SIG-M5 (cell line): ENCODE data around the gene DNAAF2.
"Not testable (repeated sequence)": the region's sequence is repeated elsewhere in the genome, so short reads cannot be mapped to it uniquely, and the experiment has no call there.

Experiments
- DNase-seq: peaks from one replicate; lab custom pipeline; 2025; lab: John Stamatoyannopoulos, UW

The DNAAF2 gene

DNA sequence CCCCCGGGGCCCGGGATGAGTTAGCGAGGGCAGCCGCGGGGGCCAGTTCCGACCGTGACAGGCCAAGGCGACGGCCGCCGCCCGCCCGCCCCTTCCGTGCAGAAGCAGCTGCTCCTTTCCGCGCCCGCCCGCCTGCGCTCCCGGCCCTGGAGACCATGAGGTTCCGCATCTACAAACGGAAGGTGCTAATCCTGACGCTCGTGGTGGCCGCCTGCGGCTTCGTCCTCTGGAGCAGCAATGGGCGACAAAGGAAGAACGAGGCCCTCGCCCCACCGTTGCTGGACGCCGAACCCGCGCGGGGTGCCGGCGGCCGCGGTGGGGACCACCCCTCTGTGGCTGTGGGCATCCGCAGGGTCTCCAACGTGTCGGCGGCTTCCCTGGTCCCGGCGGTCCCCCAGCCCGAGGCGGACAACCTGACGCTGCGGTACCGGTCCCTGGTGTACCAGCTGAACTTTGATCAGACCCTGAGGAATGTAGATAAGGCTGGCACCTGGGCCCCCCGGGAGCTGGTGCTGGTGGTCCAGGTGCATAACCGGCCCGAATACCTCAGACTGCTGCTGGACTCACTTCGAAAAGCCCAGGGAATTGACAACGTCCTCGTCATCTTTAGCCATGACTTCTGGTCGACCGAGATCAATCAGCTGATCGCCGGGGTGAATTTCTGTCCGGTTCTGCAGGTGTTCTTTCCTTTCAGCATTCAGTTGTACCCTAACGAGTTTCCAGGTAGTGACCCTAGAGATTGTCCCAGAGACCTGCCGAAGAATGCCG lies 13.7 kb downstream of the DNAAF2 start:
- DNase-seq = no peak

DNA sequence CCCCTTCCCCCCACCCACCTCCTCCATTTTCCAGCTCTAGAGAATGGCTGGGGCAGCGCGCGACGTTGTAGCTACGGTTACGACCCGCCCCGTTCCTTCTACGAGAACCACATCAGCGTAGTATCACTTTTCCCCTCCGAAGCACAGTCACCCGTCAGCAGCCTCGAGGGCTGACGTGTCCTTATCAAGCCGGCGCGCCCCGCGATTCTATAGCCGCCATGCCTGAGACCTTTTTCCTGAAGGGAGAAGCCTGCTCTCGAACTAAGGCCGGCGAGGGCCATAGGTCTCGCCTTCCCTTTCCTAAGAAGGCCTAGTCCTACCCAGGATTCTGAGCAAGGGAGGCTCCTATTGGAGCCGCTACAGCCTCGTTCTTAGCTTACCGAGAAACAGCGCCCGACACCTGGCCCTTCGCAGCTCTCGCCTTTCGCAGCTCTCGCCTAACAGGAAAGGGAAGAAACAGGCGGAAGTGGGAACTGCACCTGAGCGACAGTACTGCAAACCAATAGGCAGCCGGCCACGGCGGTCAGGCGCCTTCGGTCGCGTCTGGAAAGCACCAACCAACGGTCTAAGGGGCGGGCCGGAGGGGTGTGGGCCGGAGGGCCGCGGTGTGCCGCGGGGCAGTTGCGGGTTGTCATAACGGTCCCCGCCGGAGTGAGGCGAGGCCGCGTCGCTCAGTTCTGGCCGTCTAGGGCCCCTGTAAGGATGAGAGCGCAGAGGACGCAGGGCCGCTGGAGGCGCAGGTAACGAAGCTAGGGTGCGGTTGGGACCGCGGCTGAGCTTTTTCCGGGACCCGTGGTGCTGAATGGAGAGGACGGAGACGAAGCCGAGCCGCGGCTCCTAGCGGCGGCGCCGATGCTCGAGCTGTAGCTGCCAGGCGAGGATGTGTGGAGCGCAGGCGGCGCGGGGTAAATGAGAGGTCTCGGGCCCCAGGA lies 14.6 kb downstream of the DNAAF2 start, which contains the start of the genes MGAT2 and RPL36AL:
TSS of gene MGAT2 (plus strand) at position 618 of the 932 bp plus-strand sequence. CDS start 470 bp downstream, outside the sequence.
TSS of gene RPL36AL (minus strand) at position 445 of the 932 bp plus-strand sequence. CDS start 1,522 bp downstream, outside the sequence.
- DNase-seq = peak; percentile 76

- no peak for DNase-seq
Measured at GRCh38 chr14:49619730-49620129, 15.3 kb downstream of the DNAAF2 start.

DNA sequence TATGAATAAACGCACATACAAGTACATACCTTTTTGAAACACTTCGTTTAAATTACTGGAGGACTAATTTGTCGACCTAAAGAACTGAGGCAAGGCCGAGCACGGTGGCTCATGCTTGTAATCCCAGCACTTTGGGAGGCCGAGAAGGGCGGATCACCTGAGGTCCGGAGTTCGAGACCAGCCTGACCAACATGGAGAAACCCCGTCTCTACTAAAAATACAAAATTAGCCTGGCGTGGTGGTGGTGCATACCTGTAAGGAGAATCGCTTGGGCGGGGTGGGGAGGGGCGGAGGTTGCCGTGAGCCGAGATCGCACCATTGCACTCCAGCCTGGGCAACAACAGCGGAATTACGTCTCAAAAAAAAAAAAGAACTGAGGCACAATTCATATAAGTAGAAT lies 15.8 kb downstream of the DNAAF2 start:
- DNase-seq = not testable (repeated sequence)

GRCh38 chr14:49617852-49618519 lies 17.1 kb downstream of the DNAAF2 start:
- DNase-seq = no peak

- no peak for DNase-seq
Measured at GRCh38 chr14:49615776-49616175, 19.3 kb downstream of the DNAAF2 start.

GRCh38 chr14:49614196-49614595 lies 20.8 kb downstream of the DNAAF2 start:
- DNase-seq = no peak

DNA sequence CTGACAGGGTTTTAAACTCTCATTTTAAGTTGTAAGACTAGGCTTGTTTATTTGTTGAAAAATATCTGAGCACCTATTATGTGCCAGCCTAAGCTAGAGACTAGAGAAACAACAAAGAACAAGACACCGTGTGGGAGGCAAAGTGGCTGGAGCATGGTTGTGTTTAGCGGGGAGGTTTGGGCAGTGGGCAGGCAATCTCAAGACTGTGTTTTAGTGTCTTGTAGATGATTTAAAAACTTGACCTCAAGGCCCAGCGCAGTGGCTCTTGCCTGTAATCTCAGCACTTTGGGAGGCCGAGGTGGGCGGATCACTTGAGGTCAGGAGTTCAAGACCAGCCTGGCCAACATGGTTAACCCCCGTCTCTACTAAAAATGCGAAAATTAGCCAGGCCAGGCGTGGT lies 22.4 kb downstream of the DNAAF2 start:
- DNase-seq = no peak

GRCh38 chr14:49612251-49612650 lies 22.8 kb downstream of the DNAAF2 start:
- DNase-seq = no peak

GRCh38 chr14:49607583-49607982 lies 27.5 kb downstream of the DNAAF2 start:
- no peak for DNase-seq

DNA sequence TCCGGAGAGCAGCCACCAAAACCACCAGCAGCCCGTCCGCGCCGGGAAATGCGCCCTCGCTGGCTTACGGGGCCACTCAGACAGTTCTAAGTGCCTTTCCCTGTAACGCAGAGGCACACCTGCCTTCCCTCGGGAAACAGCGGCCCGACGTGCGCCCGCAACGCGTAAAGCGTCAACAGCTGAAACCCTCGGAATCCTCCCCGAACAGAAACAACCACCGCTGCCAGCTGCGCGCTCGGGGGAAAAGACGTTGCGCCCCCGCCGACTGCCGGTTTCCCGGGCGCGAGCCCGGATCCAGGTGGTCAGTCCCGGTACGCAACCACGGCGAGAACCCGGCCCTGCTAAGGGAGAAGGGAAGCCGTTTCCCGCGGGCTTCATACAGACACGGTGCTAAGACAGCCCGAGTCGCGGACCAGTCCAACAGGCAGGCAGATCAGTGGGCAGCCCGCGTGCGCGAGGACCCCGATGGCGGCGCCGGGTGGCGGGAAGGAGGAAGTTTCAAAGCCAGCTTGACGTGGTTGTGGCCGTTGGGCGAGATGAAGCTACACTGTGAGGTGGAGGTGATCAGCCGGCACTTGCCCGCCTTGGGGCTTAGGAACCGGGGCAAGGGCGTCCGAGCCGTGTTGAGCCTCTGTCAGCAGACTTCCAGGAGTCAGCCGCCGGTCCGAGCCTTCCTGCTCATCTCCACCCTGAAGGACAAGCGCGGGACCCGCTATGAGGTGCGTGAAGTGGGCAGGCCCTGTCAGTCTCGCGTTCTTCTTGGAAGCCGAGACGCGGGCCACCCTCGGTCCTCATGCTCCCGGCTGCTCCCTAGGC lies 36.4 kb downstream of the DNAAF2 start, which contains the start of gene LRR1:
TSS of gene LRR1 (plus strand) at position 456 of the 816 bp plus-strand sequence. CDS start at position 537, 81 bp downstream.
- no peak for DNase-seq

DNA sequence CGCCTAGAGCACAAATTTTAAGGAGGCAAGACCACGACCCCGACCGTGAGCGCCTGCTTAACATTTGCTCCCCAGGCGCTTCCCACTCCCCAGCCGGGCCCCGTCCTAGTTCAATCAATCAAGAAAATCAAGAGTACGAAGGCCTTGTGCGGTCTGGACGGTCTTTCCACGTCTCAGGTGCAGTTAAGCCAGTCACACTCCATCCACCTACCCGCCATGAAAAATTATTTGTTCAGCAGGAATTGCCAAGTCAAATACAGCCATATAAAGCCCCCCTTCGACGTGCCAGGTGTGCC lies 36.9 kb downstream of the DNAAF2 start:
- DNase-seq = no peak

DNA sequence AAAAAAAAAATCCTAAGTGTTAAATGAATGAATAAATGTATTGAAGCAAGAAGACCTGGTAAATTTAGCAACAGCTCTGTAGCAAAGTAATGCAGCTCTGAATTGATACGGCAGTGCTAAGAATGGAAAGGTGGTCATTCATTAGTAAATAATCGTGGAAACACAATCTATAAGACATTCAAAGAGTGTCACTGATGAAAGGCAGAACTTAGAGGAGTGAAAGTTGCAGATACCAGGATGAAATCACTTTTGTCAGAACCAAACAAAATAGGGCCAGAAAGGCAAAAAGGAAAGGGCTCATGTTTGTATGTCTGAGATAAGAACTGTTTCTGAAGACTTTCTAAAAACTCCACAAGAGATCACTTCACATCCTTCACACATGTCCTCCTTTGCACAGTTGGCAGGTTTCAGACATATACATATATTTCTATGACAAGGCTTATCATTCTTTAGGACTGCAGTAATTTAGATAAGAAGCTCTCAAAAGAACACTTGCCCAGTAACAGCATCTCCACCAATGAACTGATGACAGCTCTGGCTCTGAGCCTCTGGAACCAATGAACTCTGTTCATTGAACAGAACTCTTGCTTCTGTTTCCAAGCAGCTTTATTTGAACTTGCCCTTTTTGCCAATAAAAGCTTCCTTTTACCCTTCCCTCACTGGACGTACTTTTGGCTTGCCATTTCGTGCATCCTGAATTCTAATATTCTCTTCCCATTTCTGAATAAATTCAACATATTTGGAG lies 40.5 kb downstream of the DNAAF2 start:
- DNase-seq = no peak

DNA sequence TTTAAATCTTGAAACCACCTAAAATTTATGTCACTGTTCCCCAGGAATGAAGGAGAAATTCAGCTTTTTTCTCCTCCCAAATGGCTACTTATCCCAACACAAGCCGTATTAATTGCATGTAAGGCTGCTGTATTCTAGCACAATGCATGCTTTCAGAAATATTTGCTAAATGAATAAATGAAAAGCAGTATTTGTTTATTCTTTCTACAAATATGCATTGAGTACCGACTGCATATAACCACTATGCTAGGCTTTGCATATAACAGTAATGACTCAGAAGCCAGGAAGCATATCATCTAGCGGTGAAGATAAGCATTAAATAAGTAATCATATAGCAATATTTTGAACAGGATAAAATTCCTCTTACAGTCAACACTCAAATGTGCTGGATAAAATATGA lies 42.0 kb downstream of the DNAAF2 start:
- DNase-seq = no peak

DNA sequence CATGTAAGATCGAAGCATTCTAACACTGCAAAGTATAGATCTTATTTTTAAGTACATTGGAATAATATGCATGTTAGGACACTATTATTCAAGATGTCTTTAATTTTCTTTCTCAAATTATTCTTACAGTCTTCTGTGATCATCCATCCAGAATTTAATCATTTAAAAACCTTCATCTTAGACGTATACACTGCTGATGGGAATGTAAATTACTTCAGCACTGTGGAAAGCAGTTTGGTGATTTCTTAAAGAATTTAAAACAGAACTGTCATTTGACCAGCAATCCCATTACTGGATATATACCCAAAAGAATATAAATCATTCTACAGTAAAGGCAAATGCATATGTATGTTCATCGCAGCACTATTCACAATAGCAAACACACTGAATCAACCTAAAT lies 45.7 kb downstream of the DNAAF2 start:
- no peak for DNase-seq

DNA sequence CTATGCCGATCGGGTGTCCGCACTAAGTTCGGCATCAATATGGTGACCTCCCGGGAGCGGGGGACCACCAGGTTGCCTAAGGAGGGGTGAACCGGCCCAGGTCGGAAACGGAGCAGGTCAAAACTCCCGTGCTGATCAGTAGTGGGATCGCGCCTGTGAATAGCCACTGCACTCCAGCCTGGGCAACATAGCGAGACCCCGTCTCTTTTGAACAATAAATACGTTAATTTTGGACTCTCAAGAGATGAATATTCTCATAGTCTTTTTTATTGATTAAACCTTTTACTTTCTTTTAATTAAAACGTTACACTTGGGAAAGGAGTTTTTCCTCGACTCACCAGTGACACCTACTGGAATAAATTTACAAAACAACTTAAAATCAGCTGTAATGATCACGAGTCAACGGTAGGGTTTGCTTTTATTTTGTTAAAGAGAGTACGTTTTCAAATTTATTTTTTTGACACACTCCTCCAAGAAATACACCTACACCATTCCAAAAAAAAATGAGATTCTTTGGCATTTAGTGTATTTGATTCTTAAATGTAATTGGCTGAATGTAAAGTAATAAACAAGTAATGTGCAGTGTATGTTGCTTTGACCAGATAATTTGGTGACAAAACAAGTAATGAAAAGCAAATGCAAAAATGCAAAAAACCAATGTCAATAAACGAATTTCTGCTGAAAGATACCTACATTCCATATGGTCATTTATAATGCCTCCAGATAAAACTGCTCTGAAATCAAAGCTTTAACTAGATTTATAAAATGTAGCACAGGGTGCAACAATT lies 48.2 kb downstream of the DNAAF2 start:
- no peak for DNase-seq

DNA sequence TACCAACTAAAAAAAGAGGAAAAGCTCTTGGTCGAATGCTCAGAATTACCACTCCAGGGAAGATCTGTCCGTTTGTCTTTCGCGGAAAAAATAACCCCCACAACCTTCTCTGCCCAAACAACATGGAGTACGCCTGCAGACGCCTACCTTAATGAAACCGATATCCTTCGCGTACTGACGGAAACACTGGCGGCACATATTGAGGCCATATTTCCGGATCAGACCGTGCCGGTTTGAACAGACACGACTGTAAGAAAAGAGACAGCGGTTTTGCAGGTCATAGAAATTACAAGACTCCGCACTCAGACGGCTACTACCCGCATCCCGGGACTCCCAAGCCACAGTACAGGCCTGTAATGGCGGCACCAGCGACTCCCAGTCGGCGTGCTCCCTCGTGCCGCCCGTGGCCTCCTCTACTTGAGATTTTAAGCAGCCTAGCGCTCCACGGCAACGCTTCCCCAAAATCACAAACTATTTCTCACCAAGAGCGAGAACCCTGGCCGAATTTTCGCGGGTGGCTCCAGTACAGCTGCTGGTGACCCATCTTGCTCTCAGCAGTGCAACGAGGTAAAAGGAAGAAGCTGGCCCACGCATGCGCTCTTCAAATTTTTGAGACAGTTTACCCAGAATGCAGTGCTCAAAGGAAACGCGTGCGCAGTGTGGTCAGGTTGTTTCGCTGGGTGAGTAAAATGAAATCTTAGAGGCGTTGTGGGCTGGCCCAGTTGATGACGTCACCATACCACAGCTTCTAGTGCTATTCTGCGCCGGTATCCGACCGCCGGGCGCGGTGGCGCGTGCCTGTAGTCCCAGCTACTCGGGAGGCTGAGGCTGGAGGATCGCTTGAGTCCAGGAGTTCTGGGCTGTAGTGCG lies 49.0 kb downstream of the DNAAF2 start, which contains the start of gene RPS29:
TSS of gene RPS29 (minus strand) at position 578 of the 870 bp plus-strand sequence. CDS start at position 544, 34 bp downstream.
- peak; percentile 89 for DNase-seq

DNA sequence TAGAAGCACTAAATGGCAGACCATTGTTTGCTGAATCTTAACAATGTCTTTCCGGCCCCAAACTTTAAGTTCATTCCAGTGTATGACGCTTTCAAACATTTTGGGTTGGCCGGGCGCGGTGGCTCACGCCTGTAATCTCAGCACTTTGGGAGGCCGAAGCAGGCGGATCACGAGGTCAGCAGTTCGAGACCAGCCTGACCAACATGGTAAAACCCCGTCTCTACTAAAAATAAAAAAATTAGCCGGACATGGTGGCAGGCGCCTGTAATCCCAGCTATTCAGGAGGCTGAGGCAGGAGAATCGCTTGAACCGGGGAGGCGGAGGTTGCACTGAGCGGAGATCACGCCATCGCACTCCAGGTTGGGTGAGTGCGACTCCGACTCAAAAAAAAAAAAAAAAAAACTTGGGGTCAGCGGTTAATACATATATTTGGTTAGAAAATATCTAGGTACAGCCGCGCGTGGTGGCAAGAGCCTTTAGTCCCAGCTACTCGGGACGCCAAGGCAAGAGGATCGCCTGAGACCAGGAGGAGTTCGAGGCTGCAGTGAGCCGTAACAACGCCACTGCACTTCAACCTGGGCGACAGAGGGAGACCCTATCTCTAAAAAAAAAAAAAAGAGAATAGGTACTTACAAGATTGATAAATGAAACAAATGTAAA lies 49.9 kb downstream of the DNAAF2 start:
- not testable (repeated sequence) for DNase-seq
